NCI-H460 (cell line): ENCODE data around the gene TGFBR3. TPM values are rescaled to one million over a fixed set of nuclear protein-coding genes. Genes with fewer than 3 reads are reported as not detected.

Experiments used
- DNase-seq: peaks from one replicate; pipeline ENCODE4 v3.0.0-alpha.2; 2016; ENCODE audit warnings: low read depth; ENCODE audit errors: extremely low read depth
- total RNA-seq: library from RNA; depleted of rRNA; stranded (reverse); fragments of >200 nt; shearing (Covaris generic); gene quantifications from 2 replicates; pipeline ENCODE4 v1.2.3, GENCODE V29; 2014

Gene TGFBR3
- total RNA-seq, 1 experiment from 2014 or later, result 11.3 TPM

DNA sequence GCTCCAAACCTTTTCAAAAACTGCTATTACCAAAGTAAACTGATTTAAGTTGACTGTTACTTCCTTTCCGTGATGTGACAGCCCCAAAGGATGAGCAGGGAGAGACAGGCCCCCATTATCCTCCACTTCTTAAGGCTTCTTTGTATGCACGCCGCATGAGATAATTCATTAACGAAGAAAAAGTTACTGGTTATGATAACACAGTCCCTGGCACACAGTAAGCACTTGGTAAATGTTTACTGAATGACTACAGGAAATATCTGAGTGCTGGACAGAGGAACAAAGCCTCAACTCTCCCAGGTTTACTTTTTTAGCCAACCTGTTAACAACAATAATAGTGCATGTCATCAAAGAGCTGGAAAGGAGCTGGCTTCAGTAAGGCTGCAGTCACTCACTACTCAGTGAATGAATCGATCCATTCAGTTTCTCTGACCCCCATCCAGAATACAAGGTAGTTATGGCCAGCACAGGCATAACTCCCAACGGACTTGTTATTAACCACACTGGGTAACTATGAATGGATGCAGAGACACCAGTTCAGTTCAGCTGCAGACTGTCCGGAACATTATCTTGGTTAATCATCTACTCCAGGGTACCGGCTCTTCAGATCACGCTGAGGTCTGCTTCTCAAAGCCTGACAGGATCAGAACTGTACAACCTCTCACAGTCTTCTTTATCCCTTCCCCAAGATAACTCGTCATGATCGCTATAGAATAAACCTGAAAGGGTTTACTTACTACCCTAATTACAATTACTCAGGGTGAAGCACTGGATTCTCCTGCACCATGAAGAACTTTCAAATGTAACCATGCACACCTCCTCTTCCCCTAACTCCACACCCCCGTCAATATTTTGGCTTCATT is 58.3 kb downstream of the TGFBR3 start:
- no peak for DNase-seq

GRCh38 chr1:91827087-91827458 is 58.9 kb downstream of the TGFBR3 start:
- no peak for DNase-seq

GRCh38 chr1:91826649-91827048 is 59.3 kb downstream of the TGFBR3 start:
- no peak for DNase-seq

GRCh38 chr1:91826248-91826647 is 59.7 kb downstream of the TGFBR3 start:
- DNase-seq, result no peak

DNA sequence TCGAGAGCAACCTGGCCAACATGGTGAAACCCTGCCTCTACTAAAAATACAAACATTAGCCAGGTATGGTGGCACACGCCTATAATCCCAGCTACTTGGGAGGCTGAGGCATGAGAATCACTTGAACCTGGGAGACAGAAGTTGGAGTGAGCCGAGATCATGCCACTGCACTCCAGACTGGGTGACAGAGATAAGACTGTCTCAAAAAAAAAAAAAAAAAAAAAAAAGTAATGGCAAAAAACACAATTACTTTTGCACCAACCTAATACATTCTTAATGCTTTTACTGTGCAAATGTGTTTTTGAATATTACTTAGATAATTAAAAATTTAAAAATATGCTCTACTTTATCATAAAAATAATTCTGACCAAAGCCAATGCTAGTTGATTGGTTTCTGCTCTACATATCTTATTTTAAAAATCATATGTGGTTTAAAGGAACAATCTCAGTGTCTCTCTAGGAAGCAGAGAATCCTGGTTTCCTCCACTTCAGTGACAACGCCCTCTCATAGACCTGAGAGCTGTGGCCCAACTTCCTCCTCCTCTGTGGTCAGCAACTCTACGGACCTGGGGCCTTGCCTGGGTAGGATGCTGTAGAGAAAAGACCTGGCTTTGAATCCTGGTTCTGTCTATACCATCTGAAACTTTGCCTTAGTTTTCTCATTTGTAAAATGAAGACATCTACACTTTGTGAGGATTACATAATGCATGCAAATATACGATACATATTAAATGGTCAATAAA is 64.7 kb downstream of the TGFBR3 start:
- no peak for DNase-seq

GRCh38 chr1:91819038-91819788 is 66.7 kb downstream of the TGFBR3 start:
- DNase-seq, result no peak

GRCh38 chr1:91818713-91818975 is 67.3 kb downstream of the TGFBR3 start:
- DNase-seq, result no peak

- DNase-seq, result no peak
Observed at GRCh38 chr1:91817211-91817905, 68.6 kb downstream of the TGFBR3 start.

DNA sequence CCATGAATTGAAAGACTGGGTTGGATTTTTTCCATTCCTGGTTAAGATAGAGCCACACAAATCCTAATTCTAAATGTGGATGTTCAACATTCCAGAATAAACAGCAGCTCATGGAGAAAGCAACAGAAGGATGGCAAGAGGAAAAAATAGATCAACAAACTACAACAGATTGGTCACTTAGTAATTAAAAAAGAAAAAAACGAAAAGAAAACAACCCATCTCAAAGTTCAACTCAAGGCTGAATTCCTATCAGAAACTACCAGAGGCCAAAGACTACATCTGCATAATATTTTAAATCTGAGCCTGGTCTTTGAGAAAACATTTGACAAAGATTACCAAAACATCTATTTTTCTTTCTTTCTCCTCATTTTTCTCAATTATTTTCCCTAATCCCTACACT is 69.9 kb downstream of the TGFBR3 start:
- no peak for DNase-seq

DNA sequence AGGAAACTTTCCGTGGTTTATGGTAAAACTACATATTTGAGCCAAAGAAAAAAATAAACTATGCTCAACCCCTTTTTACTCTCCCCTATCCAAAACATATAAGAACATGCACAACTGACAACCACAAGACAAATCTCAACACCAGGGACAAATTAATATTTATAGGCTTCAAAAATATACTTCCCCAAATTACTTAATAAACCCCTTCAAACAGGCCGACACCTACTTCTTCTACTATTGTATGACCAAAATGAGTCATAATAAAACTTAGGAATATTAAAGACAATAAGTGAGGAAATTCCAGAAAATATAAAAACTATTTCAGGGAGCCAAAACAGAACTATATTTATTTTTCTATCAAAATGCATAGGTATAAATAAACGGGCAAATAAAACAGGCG is 71.5 kb downstream of the TGFBR3 start:
- no peak for DNase-seq

- no peak for DNase-seq
Observed at GRCh38 chr1:91813813-91814212, 72.1 kb downstream of the TGFBR3 start.

DNA sequence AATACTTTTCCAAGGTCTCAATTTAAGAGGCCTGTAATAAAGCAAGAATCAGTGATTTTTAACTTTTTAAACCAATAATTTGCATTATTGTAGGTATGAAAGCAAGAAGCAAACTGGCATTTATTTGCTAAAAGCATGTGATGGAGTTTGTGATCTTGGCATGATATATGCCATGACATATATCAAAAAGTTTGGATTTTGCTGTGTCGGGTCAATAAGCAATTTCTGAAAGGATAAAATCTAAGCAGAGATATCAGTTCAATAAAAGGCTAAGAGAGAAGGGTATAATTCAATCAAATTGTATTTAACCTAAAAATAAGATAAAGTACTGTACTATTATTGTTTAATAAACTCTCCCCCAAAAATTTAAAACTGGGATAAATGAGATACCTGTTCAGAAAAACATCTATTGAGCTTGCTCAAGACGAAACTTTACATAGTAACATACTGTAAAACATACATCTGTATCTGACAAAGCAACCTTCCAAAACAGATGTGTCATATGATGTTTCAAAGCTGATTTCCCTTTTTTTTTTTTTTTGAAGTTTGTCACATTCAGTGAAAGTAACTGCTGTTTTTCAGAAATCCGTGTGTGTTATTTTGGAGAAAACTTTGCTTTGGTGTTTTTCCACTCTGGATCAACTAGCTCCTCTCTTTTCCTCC is 74.5 kb downstream of the TGFBR3 start:
- no peak for DNase-seq

DNA sequence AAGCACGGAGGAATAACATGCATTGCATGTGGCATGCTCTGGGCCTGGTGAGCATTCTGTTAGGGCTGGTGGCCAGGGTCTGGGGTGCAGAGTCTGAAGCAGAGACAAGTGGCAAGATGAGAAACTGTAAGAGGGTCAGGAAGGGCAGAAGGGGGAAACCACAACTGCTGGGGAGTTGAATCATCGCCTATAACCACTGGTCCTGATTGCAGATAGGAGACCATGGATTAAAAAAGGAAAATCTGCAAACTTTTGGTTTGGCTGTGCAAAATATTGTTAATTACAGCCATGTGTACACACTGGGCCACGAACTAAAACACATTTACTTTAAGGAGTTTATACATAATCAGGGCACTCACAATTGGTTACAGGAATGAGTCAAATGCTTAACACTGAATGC is 76.6 kb downstream of the TGFBR3 start:
- no peak for DNase-seq

DNA sequence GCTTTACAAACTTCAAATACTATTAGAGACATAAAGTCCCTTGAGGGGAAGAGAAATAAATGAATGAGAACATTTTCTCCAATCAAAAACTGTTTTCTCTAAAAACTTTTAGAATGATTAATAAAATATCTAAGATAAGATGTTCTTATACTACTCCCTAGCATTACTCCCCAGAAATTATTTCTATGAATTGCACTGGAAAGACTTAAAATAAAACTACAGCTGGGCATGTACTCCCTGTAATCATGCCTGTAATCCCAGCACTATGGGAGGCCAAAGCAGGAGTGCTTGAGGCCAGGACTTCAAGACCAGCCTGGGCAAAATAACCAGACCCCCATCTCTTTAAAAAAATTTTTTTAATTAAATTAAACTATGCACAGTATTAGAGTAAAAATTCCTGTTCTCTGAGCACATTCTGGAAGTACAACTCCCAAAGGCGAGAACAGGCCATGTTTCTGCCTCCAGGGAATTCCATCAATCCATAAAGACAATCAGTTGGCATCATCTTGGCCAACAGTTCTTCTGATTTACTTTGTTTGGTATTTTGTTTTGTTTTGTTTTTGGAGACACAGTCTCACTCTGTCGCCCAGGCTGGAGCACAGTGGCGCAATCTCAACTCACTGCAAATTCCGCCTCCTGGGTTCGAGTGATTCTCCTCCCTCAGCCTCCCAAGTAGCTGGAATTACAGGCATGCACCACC is 77.9 kb downstream of the TGFBR3 start:
- DNase-seq, result no peak

DNA sequence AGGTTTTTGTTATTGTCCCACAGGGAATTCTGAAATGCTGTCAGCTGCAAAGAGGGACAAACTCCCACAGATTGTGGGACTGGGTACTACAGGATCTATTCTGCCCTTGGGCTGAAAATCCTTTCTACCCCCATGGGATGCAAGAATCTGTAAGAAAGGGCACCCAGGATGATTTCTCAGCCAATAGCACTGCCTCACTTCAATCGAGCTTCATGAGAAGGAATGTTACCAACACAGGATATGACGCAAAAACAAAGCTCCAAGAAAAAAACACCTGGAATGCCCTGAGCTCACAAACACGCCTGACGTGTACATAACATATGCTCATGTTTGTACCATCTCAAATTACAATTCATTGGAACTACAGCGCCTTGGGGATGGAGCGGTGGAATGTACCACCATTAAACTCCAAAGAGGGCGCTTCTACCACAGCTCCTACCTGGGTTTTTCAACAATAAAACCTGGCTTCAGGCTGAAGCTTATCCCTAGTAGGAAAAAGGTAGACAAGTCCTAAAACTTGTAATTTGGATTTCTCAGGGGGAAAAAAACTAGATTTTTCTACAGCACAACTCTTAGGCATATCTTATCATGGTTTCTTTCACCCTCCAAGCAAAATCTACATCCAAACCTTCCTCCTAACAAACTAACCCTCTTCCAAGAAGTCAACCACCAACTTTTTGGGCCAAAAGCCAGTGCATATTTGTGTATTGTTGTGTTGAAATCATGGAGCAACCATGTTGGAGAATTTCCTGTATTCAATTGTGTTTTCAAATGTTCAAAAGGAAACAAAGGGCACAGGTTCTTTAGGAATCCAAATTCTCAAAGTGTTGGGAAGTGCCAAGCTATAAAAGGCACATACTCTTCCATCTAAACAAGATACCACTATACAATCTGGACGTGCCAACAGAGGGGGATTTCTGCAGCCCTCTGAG is 78.9 kb downstream of the TGFBR3 start:
- DNase-seq, result no peak

DNA sequence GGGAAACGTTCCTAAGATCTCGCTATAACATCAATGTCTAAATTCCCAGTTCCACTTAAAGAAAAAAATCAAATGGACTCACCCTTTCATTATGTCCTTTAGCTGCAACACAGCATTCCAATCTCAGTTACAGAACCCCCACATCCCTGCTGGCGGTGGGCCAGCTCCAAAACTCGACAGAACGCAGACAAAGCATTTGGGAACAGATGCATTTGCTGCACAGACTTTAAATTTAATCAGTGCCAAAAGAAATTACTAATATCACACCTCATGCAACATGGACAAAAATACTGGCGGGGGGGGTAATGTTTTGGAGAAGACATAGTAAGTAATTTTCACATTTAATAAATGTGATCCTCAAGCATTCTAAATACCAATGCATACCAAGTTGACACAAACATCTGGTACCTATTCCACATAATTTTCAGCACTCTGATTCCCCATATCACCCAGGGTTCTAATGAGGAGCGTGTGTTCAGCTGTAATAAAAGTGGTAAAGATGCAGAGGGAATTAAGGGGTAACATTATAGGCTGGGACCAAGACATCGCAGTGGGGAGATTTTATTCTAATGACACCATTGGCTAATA is 79.7 kb downstream of the TGFBR3 start:
- DNase-seq, result no peak

- no peak for DNase-seq
Observed at GRCh38 chr1:91805311-91805801, 80.6 kb downstream of the TGFBR3 start.

DNA sequence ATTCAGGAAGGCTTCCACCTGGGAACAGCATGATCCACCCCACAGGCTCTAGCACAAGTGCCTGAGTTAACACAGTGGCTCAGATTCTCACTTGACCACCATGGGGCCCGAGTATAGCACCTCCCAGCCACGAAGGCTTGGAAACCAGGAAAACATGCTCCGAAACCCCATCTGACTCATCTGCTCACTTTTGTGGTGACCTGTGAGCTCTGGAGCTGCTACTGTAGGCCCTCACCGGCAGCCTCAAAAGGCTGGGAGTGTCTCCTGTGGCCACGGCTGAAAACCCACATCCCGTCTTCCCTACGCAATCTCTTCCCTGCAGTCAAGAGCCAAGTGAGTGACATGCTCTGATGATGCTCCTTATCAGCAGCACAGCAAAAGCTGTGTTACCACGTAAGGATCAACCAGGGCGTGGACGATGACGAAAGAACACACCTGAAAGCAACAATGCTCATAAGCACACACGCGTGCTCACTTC is 81.4 kb downstream of the TGFBR3 start:
- no peak for DNase-seq
